HEK293T (cell line): ENCODE data around the gene DUSP6.

ENCODE experiments used
- BHLHE40 ChIP-seq: fragments of 450-650 bp; IDR thresholded peaks from 2 replicates; pipeline ENCODE4 v1.6.1; 2016; ENCODE audit warnings: mild to moderate bottlenecking, moderate library complexity, borderline replicate concordance
- SUZ12 ChIP-seq: fragments of 450-650 bp; IDR thresholded peaks from 2 replicates; pipeline ENCODE4 v1.6.1; 2016; ENCODE audit warnings: mild to moderate bottlenecking

GRCh38 chr12:89382328-89382727, 30.0 kb upstream of the DUSP6 start:
- TF ChIP-seq BHLHE40 (no peak), SUZ12 (no peak)
